ENCODE results near the gene NEURL4. TPM values are rescaled to one million over a fixed set of nuclear protein-coding genes. Genes with fewer than 3 reads are reported as not detected.

The NEURL4 gene
- total RNA-seq, 1 donor from 2014 or later: 31.9 TPM

Other genes with a start within 250 kb of the NEURL4 start
- 2.9 TPM for gene CLEC10A, start 249.1 kb downstream of the NEURL4 start, total RNA-seq
- 0.22 TPM for gene ASGR2, start 214.5 kb downstream of the NEURL4 start, total RNA-seq
- gene ASGR1, start 150.0 kb downstream of the NEURL4 start, total RNA-seq: 0.14 TPM
- 14.0 TPM for gene DLG4, start 109.5 kb downstream of the NEURL4 start, total RNA-seq
- gene ACADVL, start 109.4 kb downstream of the NEURL4 start, total RNA-seq: 1,845 TPM
- 19.8 TPM for gene DVL2, start 94.8 kb downstream of the NEURL4 start, total RNA-seq
- 22.0 TPM for gene PHF23, start 89.9 kb downstream of the NEURL4 start, total RNA-seq
- 394 TPM for gene GABARAP, start 86.9 kb downstream of the NEURL4 start, total RNA-seq
- 105 TPM for gene CTDNEP1, start 77.6 kb downstream of the NEURL4 start, total RNA-seq
- 62.5 TPM for gene ELP5, start 77.1 kb downstream of the NEURL4 start, total RNA-seq
- gene CLDN7, start 66.9 kb downstream of the NEURL4 start, total RNA-seq: 1.6 TPM
- gene SLC2A4, start 47.6 kb downstream of the NEURL4 start, total RNA-seq: 146 TPM
- 0.77 TPM for gene YBX2, start 34.7 kb downstream of the NEURL4 start, total RNA-seq
- 250 TPM for gene EIF5A, start 21.7 kb downstream of the NEURL4 start, total RNA-seq
- gene GPS2, start 14.0 kb downstream of the NEURL4 start, total RNA-seq: 66.1 TPM
- gene ACAP1, start 7.2 kb upstream of the NEURL4 start, total RNA-seq: 13.4 TPM
- 3.9 TPM for gene KCTD11, start 22.8 kb upstream of the NEURL4 start, total RNA-seq
- not detected for gene TMEM95, start 25.8 kb upstream of the NEURL4 start, total RNA-seq
- gene TNK1, start 51.8 kb upstream of the NEURL4 start, total RNA-seq: 1.8 TPM
- gene PLSCR3, start 65.2 kb upstream of the NEURL4 start, total RNA-seq: 20.1 TPM
- gene TMEM256, start 74.8 kb upstream of the NEURL4 start, total RNA-seq: 67.8 TPM
- gene NLGN2, start 78.5 kb upstream of the NEURL4 start, total RNA-seq: 9.3 TPM
- not detected for gene SPEM1, start 91.0 kb upstream of the NEURL4 start, total RNA-seq
- gene SPEM2, start 96.3 kb upstream of the NEURL4 start, total RNA-seq: not detected
- gene SPEM3, start 99.5 kb upstream of the NEURL4 start, total RNA-seq: not detected
- 2.7 TPM for gene TMEM102, start 106.1 kb upstream of the NEURL4 start, total RNA-seq
- gene FGF11, start 110.2 kb upstream of the NEURL4 start, total RNA-seq: 6.5 TPM
- 8.7 TPM for gene CHRNB1, start 115.7 kb upstream of the NEURL4 start, total RNA-seq
- 63.4 TPM for gene ZBTB4, start 150.3 kb upstream of the NEURL4 start, total RNA-seq
- gene SLC35G6, start 152.1 kb upstream of the NEURL4 start, total RNA-seq: not detected
- 38.7 TPM for gene POLR2A, start 155.0 kb upstream of the NEURL4 start, total RNA-seq
- gene TNFSF12, start 219.7 kb upstream of the NEURL4 start, total RNA-seq: 29.9 TPM
- gene TNFSF13, start 229.4 kb upstream of the NEURL4 start, total RNA-seq: 6.3 TPM
- gene SENP3, start 232.6 kb upstream of the NEURL4 start, total RNA-seq: 29.5 TPM